D341Med (cell line): ENCODE data around the gene CAPN9.
"Not testable (repeated sequence)": the region's sequence is repeated elsewhere in the genome, so short reads cannot be mapped to it uniquely, and the experiment has no call there.

Experiments
- DNase-seq: peaks from one replicate; pipeline ENCODE4 v3.0.0; 2012; ENCODE audit warnings: low spot score

The CAPN9 gene

DNA sequence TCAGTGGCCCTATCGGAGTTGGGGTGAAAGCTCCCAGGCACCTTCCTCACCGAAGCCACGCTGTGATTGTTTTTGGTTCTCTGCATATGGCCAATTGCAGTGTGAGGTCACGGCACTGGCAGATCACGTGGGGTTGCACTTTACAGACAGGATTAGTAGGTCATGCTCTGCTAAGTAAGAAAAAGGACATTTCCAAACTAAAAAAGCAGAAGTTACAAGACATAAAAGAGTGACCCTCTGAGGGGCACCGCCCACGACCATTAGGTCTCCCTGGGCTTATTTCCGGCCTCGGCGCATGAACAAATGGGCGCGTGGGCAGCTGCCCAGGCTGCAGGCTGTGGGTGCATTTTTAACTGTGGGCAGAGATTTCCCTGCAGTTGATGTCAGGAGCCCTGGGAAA is 2.0 kb downstream of the CAPN9 start:
- no peak for DNase-seq

GRCh38 chr1:230749635-230750034 is 2.4 kb downstream of the CAPN9 start:
- DNase-seq, result no peak

DNA sequence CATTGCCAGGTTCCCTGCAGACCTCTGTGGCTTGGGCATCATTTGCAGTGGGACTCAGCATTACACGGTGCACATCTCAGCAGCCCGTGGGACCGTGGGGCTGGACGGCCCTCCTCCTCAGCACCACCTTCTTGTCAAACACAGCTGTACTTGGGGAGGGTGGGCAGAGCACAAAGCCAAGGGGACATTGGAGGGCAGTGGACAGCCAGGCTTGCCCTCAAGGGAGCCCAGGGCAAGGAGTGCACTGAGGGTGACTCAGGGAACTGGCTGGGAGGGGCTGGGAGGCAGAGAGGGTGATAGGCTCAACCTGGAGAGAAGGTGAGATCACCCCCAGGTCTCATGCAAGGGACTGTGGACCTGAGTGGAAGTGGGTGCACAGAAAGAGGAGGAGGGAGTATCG is 3.4 kb downstream of the CAPN9 start:
- no peak for DNase-seq

- no peak for DNase-seq
Observed at GRCh38 chr1:230750986-230751625, 3.9 kb downstream of the CAPN9 start.

- DNase-seq, result no peak
Observed at GRCh38 chr1:230752407-230752806, 5.2 kb downstream of the CAPN9 start.

DNA sequence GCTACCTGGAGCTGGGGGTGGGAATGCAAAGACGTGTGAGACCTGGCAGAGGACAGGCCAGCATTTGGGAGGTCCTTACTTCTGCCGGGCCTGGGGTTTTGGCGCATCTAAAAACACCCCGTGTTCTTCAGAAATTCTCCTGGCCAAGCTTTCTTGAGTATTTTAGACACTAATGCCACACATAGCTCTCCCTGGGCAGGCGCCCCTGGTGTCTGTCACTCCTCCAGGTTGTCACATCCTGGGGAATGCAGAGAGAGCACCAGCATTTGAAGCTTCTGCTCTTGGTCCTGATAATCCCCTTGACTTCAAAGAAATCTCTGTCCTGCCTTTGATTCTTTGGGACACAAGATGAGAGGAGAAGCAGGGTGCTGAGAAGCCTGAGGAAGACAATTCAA is 6.0 kb downstream of the CAPN9 start:
- DNase-seq, result no peak

DNA sequence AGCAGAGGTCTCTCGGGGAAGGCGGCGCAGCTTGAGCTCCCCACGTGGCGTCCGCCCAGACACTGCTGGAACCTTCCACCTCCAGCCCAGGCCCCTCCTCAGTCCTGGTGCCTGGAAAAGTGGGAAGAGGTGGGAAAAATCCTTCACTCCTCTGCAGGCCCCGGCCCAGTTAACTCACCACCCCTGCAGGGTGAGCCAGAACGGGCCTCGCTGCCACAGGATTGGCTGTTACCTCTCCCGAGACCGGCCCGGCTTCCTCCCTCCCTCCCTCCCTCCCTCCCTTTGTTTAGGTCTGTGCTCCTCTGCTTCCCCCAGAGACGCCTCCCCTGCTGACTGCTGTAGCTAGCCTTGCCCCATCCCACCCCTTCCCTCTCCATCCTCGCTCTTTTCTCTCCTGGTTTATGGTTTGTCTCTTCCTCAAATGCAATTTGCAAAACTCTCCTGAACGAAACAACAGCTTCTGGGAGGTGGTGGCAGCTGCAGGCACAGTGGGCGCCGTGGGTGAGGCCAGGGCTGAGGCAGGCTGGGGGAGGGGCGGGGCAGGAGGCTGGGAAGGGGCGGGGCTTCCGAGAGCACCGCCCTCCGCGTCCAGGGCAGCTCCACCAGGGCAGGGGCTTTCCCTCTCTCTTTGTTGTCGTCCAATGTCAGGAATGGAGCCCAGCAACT is 6.5 kb downstream of the CAPN9 start:
- DNase-seq, result no peak

GRCh38 chr1:230754796-230755195 is 7.6 kb downstream of the CAPN9 start:
- DNase-seq, result no peak

DNA sequence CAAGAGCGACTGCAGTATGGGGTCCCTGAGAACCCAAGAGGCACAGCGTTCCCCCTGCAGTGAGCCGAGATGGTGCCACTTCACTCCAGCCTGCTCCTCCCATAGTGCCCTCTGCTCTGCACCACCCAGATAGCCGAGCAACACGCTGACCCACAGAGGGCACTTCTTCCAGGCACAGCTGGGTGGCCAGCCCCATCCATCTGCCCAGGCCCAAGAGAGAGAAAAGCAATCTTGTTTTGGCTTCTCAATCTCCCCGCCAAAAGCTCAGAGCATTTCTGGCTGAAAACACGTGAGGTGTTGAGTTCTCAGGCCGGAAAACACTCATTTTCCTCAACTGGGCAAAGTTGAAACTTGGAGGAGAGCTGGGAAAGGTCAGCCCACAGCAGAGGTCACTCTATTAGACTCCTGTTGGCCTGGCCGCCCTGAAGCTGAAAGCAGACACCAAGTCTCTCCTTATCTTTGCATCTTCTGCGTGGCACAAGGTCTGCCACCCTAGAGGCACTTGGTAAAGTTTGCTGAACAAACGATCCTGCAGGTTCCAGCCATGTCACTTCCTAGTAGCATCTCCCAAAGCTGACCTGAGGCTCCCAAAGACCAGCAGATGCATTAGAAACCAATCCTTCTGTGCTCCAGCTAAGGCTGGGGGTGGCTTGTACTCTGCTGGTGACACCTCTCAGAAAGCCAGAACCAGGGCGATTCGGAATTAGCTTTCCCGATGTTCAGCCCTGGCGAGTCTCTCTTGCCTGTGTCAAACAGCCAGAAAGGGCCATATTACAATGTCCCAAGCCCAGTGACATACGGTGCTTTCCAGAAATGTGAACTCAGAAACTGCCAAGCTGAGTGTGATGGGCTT is 10.9 kb downstream of the CAPN9 start:
- no peak for DNase-seq

DNA sequence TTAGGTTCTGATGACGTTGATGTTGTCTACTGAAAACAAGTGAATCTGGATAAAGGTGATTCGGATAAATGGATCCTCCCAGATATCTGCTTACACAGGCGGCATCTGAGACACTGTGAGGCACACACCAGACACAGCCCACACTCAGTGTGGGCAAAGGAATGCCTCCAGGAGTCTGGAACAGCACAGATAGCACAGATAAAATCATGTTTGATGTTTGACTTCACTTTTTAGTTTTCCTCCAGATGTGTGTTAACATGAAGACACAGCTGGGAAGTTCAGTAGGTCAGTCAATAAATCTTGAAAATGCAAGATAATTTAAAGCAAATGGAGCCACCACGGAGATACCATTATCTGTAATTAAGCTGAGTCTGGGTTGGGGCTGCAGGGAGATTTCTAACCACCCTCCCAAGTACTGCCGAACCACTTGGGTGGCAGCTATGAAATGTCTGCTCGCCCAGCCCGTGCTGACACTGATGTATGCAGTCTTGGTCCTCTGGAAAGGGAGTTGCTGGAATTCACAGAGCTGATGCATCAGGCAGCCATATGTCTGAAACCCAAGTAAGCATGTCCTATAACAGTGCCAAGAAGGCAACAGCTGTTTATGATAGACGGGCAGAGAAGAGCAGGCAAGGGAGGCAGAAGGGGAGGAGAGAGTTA is 11.7 kb downstream of the CAPN9 start:
- no peak for DNase-seq

- no peak for DNase-seq
Observed at GRCh38 chr1:230759369-230760065, 12.3 kb downstream of the CAPN9 start.

DNA sequence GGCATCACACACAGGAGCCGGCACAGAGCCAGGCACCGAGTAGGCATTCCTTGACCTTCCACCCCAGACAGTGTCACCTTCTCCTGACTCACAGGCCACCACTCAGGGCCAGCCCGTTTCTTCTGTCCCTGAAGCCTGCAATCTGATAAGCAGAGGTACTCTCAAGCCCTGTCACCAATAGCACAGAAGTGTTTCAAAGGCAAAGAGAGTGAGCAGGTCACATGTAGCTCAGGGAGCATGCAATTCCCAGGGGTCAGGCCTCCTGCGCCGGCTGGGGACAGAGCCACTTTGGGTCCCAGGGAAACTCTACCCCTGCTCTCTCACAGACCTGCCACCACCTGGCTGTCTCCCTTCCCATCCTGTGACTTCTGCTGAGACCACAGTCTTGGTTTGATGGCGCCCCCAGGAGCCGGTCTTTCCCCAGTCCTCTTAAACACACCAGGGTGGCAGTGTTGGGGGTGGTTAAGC is 13.2 kb downstream of the CAPN9 start:
- DNase-seq, result no peak

DNA sequence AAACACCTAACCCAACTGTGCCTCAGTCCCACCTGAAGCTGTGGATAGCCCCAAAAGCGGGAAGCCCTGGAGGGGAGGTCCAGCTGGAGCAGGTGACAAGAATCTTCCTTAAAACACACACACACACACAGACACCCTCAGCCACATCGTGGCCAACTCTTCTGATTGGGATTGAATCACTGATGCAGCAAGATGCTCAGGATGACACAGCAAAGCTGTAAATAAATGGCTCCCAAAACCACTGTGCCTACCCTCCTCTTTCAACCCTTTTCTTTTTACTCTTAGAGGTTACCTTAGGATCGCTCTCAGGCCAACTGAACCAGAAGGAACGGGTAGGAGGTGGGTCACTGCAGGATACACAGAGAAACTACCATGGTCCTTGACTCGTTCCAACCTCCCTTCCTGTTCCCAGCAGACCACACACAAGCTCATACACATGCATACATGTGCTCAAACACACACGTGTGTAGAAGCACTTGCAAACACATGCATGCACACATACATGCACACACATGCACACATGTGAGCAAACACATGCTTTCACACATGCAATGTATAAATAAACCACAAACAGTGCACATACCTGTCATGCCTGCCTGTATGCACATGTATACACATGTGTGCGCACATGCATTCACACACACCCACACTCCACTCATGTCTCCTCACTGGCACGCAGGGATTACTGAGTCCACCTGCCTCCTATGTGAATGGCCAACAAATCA is 14.4 kb downstream of the CAPN9 start:
- DNase-seq, result no peak

- DNase-seq, result no peak
Observed at GRCh38 chr1:230763927-230764591, 16.9 kb downstream of the CAPN9 start.

- no peak for DNase-seq
Observed at GRCh38 chr1:230766318-230766717, 19.1 kb downstream of the CAPN9 start.

- DNase-seq, result not testable (repeated sequence)
Observed at GRCh38 chr1:230767859-230768612, 20.8 kb downstream of the CAPN9 start.

DNA sequence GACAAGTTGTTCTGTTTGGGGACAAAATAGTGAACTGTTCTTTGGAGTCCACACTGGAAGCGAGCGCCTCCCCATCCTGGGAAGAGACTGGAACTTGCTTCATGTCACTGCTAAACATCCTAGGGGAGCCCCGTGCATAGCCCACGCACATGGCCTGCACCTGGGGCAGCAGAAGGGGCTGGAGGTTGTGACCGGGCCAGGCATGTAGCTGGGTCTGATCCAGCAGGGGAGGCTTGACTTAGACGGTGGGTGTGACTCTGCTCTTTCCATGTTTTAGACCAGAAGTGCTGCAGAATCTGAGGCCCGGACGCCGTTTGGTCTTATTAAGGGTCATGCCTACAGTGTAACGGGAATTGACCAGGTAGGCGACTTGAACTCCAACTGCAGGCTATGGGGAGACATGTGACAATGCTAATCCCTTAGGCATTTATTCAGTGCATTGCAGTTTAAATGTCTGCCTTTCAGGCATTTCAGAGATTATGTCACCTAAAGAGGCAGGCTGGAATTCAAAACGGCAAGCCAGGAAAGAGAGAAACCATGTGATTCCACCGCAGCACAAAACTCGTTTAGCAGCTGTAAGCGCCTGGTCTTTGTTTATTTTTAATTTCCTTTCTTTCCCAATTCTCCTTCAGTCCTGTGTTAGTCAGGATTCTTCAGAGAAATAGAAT is 21.8 kb downstream of the CAPN9 start:
- no peak for DNase-seq

DNA sequence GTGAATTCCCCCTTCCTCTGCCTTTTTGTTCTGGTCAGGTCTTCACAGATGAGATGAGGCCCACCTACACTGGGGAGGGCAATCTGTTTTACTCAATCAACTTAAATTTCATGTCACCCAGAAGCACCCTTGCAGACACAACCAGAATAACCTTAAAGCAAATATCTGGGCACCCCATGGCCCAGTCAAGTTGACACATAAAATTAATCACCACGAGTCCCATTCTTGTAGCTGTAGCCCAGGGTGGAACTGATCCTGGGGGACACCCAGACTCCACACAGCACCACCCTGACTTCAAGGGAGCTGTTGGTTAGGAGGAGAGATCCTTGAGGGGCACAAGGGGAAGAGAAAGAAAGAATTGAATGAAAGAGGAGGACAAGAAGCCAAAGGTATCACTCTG is 23.1 kb downstream of the CAPN9 start:
- DNase-seq, result no peak

DNA sequence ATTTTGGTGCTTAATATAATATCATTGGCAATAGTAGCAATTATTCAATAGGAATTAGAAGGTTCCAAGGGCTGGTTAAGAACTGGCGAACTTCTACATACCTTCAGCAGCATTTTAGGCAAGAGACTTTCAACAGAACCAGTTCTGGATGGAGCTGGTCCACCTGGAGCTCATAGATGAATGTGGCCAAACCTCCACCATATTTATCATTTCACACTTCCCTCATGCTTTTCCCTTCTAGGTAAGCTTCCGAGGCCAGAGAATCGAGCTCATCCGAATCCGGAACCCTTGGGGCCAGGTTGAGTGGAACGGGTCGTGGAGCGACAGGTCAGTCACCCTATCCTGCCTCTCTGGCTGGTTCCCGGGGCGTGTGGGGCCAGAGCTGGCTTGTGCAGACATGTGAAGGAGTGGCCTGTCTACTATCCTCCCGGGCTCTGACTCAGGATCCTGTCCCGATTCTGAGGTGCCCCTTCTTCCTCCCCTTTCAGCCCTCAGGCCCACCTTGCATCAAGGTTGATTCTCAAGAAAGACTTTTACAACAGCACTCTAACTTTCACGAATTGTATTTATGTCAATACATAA is 24.7 kb downstream of the CAPN9 start:
- no peak for DNase-seq
